Measurements from ENCODE around the gene CLRN2. TPM values are rescaled to one million over a fixed set of nuclear protein-coding genes. Genes with fewer than 3 reads are reported as not detected.

The CLRN2 gene
- polyA plus RNA-seq, 1 donor from 2014 or later: not detected

- TF ChIP-seq RAD21 (conservative IDR thresholded peaks at IDR 0.05): no peak
- TF ChIP-seq SMC3 (conservative IDR thresholded peaks at IDR 0.05; ENCODE audit: poor library complexity): no peak
- TF ChIP-seq TAF1 (IDR thresholded peaks at IDR 0.05; ENCODE audit: low read depth): no peak
- TF ChIP-seq MXI1 (conservative IDR thresholded peaks at IDR 0.05; ENCODE audit: poor library complexity, severe bottlenecking): no peak
- TF ChIP-seq, protein P1, sequence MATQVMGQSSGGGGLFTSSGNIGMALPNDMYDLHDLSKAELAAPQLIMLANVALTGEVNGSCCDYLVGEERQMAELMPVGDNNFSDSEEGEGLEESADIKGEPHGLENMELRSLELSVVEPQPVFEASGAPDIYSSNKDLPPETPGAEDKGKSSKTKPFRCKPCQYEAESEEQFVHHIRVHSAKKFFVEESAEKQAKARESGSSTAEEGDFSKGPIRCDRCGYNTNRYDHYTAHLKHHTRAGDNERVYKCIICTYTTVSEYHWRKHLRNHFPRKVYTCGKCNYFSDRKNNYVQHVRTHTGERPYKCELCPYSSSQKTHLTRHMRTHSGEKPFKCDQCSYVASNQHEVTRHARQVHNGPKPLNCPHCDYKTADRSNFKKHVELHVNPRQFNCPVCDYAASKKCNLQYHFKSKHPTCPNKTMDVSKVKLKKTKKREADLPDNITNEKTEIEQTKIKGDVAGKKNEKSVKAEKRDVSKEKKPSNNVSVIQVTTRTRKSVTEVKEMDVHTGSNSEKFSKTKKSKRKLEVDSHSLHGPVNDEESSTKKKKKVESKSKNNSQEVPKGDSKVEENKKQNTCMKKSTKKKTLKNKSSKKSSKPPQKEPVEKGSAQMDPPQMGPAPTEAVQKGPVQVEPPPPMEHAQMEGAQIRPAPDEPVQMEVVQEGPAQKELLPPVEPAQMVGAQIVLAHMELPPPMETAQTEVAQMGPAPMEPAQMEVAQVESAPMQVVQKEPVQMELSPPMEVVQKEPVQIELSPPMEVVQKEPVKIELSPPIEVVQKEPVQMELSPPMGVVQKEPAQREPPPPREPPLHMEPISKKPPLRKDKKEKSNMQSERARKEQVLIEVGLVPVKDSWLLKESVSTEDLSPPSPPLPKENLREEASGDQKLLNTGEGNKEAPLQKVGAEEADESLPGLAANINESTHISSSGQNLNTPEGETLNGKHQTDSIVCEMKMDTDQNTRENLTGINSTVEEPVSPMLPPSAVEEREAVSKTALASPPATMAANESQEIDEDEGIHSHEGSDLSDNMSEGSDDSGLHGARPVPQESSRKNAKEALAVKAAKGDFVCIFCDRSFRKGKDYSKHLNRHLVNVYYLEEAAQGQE (IDR thresholded peaks at IDR 0.05; ENCODE audit: borderline replicate concordance): no peak
- TF ChIP-seq EZH2 (IDR thresholded peaks at IDR 0.05; ENCODE audit: borderline replicate concordance, insufficient read depth, low read length, poor library complexity, severe bottlenecking): no peak
- no peak for TF ChIP-seq POLR2AphosphoS5 (IDR thresholded peaks at IDR 0.05)
- TF ChIP-seq, protein P2, sequence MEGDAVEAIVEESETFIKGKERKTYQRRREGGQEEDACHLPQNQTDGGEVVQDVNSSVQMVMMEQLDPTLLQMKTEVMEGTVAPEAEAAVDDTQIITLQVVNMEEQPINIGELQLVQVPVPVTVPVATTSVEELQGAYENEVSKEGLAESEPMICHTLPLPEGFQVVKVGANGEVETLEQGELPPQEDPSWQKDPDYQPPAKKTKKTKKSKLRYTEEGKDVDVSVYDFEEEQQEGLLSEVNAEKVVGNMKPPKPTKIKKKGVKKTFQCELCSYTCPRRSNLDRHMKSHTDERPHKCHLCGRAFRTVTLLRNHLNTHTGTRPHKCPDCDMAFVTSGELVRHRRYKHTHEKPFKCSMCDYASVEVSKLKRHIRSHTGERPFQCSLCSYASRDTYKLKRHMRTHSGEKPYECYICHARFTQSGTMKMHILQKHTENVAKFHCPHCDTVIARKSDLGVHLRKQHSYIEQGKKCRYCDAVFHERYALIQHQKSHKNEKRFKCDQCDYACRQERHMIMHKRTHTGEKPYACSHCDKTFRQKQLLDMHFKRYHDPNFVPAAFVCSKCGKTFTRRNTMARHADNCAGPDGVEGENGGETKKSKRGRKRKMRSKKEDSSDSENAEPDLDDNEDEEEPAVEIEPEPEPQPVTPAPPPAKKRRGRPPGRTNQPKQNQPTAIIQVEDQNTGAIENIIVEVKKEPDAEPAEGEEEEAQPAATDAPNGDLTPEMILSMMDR (IDR thresholded peaks at IDR 0.05; ENCODE audit: poor library complexity, severe bottlenecking): no peak
- TF ChIP-seq EP300 (conservative IDR thresholded peaks at IDR 0.05; ENCODE audit: poor library complexity, severe bottlenecking): no peak
- no peak overlapping the region for H3K27ac ChIP-seq (ENCODE audit: low read length)
- H3K4me2 ChIP-seq (ENCODE audit: low read length): no peak overlapping the region
- H2AFZ ChIP-seq (ENCODE audit: low read depth, low read length): no peak overlapping the region
- H3K9ac ChIP-seq (ENCODE audit: low read length): no peak overlapping the region
- no peaks in the 10 kb centered on the region for H3F3A ChIP-seq (ENCODE audit: insufficient read depth, low read length, poor library complexity, severe bottlenecking)
- no peaks in the 10 kb centered on the region for H3K27me3 ChIP-seq (ENCODE audit: insufficient read depth, low read depth, low read length)
- no peaks in the 10 kb centered on the region for H3K9me2 ChIP-seq (ENCODE audit: insufficient read depth, low read length)
- H3K79me2 ChIP-seq (replicated peaks; ENCODE audit: insufficient read depth, low read length): no peaks in the 10 kb centered on the region
- no peaks in the 10 kb centered on the region for H3K9me3 ChIP-seq (ENCODE audit: low read length)
- no peaks in the 10 kb centered on the region for H3K36me3 ChIP-seq (ENCODE audit: insufficient read depth, low read length)
- H4K20me1 ChIP-seq (ENCODE audit: insufficient read depth): no peaks in the 10 kb centered on the region
- H3K4me3 ChIP-seq (ENCODE audit: low read length): no peak overlapping the region
These were observed 41.5 kb downstream of the CLRN2 start for GRCh38 chr4:17556498-17556897.

DNA sequence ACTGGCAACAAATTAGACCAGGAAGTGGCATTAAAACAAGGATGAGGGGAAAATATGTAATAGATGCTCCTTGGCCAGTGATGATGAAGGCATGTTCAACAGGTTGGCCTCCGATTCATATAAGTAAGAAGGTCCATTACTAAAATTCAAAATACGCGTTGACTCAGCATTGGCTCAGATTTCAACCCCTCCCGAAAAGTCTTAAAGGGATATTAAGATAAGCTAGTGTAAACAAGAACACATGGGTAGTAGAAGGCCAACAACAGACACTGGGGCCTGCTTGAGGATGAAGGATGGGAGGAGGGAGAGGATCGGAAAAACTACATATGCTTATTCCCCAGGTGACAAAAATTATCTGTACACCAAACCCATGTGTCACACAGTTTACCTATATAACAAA, 42.9 kb downstream of the CLRN2 start:
- H3K4me2 ChIP-seq (ENCODE audit: low read length): no peak overlapping the region
- H3K9me3 ChIP-seq (ENCODE audit: low read length): no peaks in the 10 kb centered on the region
- no peaks in the 10 kb centered on the region for H3K9me2 ChIP-seq (ENCODE audit: insufficient read depth, low read length)
- H3F3A ChIP-seq (ENCODE audit: insufficient read depth, low read length, poor library complexity, severe bottlenecking): no peaks in the 10 kb centered on the region
- no peaks in the 10 kb centered on the region for H3K27me3 ChIP-seq (ENCODE audit: insufficient read depth, low read depth, low read length)
- H4K20me1 ChIP-seq (ENCODE audit: insufficient read depth): no peaks in the 10 kb centered on the region
- no peaks in the 10 kb centered on the region for H3K36me3 ChIP-seq (ENCODE audit: insufficient read depth, low read length)
- no peaks in the 10 kb centered on the region for H3K79me2 ChIP-seq (replicated peaks; ENCODE audit: insufficient read depth, low read length)
- no peak overlapping the region for H3K27ac ChIP-seq (ENCODE audit: low read length)
- TF ChIP-seq EZH2 (IDR thresholded peaks at IDR 0.05; ENCODE audit: borderline replicate concordance, insufficient read depth, low read length, poor library complexity, severe bottlenecking) (no peak), SMC3 (conservative IDR thresholded peaks at IDR 0.05; ENCODE audit: poor library complexity) (no peak), EP300 (conservative IDR thresholded peaks at IDR 0.05; ENCODE audit: poor library complexity, severe bottlenecking) (no peak), POLR2AphosphoS5 (IDR thresholded peaks at IDR 0.05) (no peak), TAF1 (IDR thresholded peaks at IDR 0.05; ENCODE audit: low read depth) (no peak), MXI1 (conservative IDR thresholded peaks at IDR 0.05; ENCODE audit: poor library complexity, severe bottlenecking) (no peak), RAD21 (conservative IDR thresholded peaks at IDR 0.05) (no peak)
- TF ChIP-seq, protein P2 (IDR thresholded peaks at IDR 0.05; ENCODE audit: poor library complexity, severe bottlenecking): no peak
- TF ChIP-seq, protein P1 (IDR thresholded peaks at IDR 0.05; ENCODE audit: borderline replicate concordance): no peak
- no peak overlapping the region for H2AFZ ChIP-seq (ENCODE audit: low read depth, low read length)
- H3K9ac ChIP-seq (ENCODE audit: low read length): no peak overlapping the region
- H3K4me3 ChIP-seq (ENCODE audit: low read length): no peak overlapping the region
